Ascending aorta (tissue), 2 donors: ENCODE results near the gene PRKAG2. TPM values are rescaled to one million over a fixed set of nuclear protein-coding genes. Genes with fewer than 3 reads are reported as not detected.

Source experiments
- DNase-seq, 2 donors: peaks; one replicate each; pipeline ENCODE4 v3.0.0-alpha.2; 2019; ENCODE audit warnings: low spot score in 2 of 2
- H3K27ac ChIP-seq, 2 donors: fragments of 200-600 bp; sonication (generic); one replicate each; pipeline ENCODE4 v1.5.1; 2016 to 2017; ENCODE audit warnings: mild to moderate bottlenecking in 1 of 2
- H3K27me3 ChIP-seq: fragments of 200-600 bp; sonication (generic); one replicate; pipeline ENCODE4 v1.5.1; 2017
- H3K36me3 ChIP-seq, 2 donors: fragments of 200-600 bp; sonication (generic); one replicate each; pipeline ENCODE4 v1.5.1; 2016
- H3K4me1 ChIP-seq, 2 donors: fragments of 200-600 bp; sonication (generic); one replicate each; pipeline ENCODE4 v1.5.1; 2016 to 2017; ENCODE audit warnings: mild to moderate bottlenecking in 1 of 2
- H3K4me3 ChIP-seq, 2 donors: fragments of 200-600 bp; sonication (generic); one replicate each; pipeline ENCODE4 v1.5.1; 2016 to 2017; ENCODE audit warnings: mild to moderate bottlenecking in 1 of 2
- H3K9me3 ChIP-seq, 2 donors: fragments of 200-600 bp; sonication (generic); one replicate each; pipeline ENCODE4 v1.5.1; 2016
- intact Hi-C: fragments of 100-400 bp; cut with DNase I; formaldehyde crosslinking; loops from one replicate; pipeline ENCODE4 v1.15.1; 2023
- total RNA-seq: library from RNA; depleted of rRNA; stranded (reverse); fragments of >200 nt; gene quantifications from one replicate; pipeline ENCODE4 v1.1.0, GENCODE V29; 2016
- TF ChIP-seq, protein P1 (sequence below), 3 experiments: fragments of 200-600 bp in 2 of 3; fragments of 450-650 bp in 1 of 3; sonication (generic) in 2 of 3; IDR thresholded peaks; one replicate each; pipeline ENCODE4 v1.5.1; 2016 to 2019; ENCODE audit warnings: antibody characterized with exemption in 3 of 3, mild to moderate bottlenecking in 1 of 3, moderate library complexity in 1 of 3

Gene PRKAG2
- total RNA-seq, 1 donor from 2014 or later = 26.7 TPM

- intact Hi-C loops = no loop called here
- Histone ChIP-seq H3K27ac (no peak overlapping the region), H3K27me3 (no peaks in the 10 kb centered on the region), H3K4me3 (no peak overlapping the region), H3K9me3 (no peaks in the 10 kb centered on the region), H3K4me1 (no peaks in the 10 kb centered on the region), H3K36me3 (no peaks in the 10 kb centered on the region)
- DNase-seq = no peak
- TF ChIP-seq, protein P1, sequence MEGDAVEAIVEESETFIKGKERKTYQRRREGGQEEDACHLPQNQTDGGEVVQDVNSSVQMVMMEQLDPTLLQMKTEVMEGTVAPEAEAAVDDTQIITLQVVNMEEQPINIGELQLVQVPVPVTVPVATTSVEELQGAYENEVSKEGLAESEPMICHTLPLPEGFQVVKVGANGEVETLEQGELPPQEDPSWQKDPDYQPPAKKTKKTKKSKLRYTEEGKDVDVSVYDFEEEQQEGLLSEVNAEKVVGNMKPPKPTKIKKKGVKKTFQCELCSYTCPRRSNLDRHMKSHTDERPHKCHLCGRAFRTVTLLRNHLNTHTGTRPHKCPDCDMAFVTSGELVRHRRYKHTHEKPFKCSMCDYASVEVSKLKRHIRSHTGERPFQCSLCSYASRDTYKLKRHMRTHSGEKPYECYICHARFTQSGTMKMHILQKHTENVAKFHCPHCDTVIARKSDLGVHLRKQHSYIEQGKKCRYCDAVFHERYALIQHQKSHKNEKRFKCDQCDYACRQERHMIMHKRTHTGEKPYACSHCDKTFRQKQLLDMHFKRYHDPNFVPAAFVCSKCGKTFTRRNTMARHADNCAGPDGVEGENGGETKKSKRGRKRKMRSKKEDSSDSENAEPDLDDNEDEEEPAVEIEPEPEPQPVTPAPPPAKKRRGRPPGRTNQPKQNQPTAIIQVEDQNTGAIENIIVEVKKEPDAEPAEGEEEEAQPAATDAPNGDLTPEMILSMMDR (IDR thresholded peaks at IDR 0.05) = no peak
Observed at GRCh38 chr7:151817315-151817690, 59.6 kb downstream of the PRKAG2 start.

- Histone ChIP-seq H3K9me3 (no peaks in the 10 kb centered on the region), H3K36me3 (no peaks in the 10 kb centered on the region), H3K4me3 (no peak overlapping the region), H3K27ac (no peak overlapping the region), H3K4me1 (no peaks in the 10 kb centered on the region), H3K27me3 (no peaks in the 10 kb centered on the region)
- intact Hi-C loops = no loop called here
- TF ChIP-seq, protein P1 (IDR thresholded peaks at IDR 0.05) = no peak
- no peak for DNase-seq
Observed at GRCh38 chr7:151816562-151817314, 60.2 kb downstream of the PRKAG2 start.

DNA sequence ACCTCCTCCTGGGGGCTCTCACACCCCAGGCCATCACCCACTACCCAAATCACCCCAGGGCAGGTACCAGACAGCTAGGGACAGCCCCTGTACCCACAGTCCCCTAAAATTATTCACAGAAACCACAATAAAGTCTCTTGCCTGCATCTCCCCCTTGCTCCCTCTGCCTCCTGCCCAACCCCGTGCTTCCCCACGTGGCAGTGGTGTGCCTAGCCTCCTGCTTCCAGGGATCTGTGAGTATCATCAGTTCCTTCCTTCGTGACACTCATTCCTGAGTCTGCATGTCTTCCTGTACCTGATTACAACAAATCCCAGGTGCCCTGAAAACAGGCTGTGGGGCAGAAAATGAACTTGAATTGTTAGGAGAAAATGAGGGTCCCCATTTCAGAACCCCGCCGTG, 61.5 kb downstream of the PRKAG2 start:
- no peaks in the 10 kb centered on the region for H3K27me3 ChIP-seq
- no peak overlapping the region for H3K4me3 ChIP-seq
- no peaks in the 10 kb centered on the region for H3K9me3 ChIP-seq
- H3K4me1 ChIP-seq = no peaks in the 10 kb centered on the region
- TF ChIP-seq, protein P1 (IDR thresholded peaks at IDR 0.05) = no peak
- no peaks in the 10 kb centered on the region for H3K36me3 ChIP-seq
- DNase-seq = no peak
- H3K27ac ChIP-seq = no peak overlapping the region
- intact Hi-C loops = no loop called here

- TF ChIP-seq, protein P1 (IDR thresholded peaks at IDR 0.05) = no peak
- Histone ChIP-seq H3K27me3 (no peaks in the 10 kb centered on the region), H3K27ac (no peak overlapping the region), H3K4me1 (no peaks in the 10 kb centered on the region), H3K4me3 (no peak overlapping the region), H3K9me3 (no peaks in the 10 kb centered on the region), H3K36me3 (no peaks in the 10 kb centered on the region)
- no peak for DNase-seq
- intact Hi-C loops = no loop called here
Observed at GRCh38 chr7:151814400-151815009, 62.4 kb downstream of the PRKAG2 start.

DNA sequence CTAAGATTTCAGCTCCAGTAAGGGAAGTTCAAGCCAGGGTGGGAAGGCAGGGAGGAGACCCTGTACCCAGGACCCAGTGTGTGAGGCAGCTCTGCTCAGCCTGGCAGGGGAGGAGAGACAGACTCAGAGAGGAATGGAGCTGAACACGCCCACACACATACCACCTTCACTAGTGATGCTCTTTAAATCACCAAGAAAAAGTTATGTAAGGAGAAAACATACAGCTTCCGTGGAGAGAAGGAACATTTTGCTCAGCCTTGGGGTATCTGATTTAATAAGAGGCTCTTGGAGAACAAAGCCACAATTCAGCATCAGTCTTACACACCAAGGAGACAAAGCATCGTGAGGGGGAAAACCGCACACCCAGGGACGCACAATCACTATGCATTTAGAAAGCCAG, 62.9 kb downstream of the PRKAG2 start:
- Histone ChIP-seq H3K4me1 (no peaks in the 10 kb centered on the region), H3K4me3 (no peak overlapping the region), H3K9me3 (no peaks in the 10 kb centered on the region), H3K36me3 (no peaks in the 10 kb centered on the region), H3K27ac (no peak overlapping the region), H3K27me3 (no peaks in the 10 kb centered on the region)
- TF ChIP-seq, protein P1 (IDR thresholded peaks at IDR 0.05) = no peak
- intact Hi-C loops = no loop called here
- DNase-seq = no peak
